Bone marrow (tissue), 2 donors: ENCODE measurements around the gene CD200.
"Not testable (repeated sequence)": the region's sequence is repeated elsewhere in the genome, so short reads cannot be mapped to it uniquely, and the experiment has no call there.

Source experiments
- DNase-seq, 2 donors: peaks; one replicate each; lab custom pipeline; 2025; lab: John Stamatoyannopoulos, UW

CD200 gene

GRCh38 chr3:112388972-112389371, 56.0 kb downstream of the CD200 start:
- no peak for DNase-seq

GRCh38 chr3:112389961-112390360, 57.0 kb downstream of the CD200 start:
- no peak for DNase-seq

- DNase-seq = peak in 1 of 2 donors; percentile 70
These were observed 58.1 kb downstream of the CD200 start for GRCh38 chr3:112390783-112391641.

- DNase-seq = peak in 1 of 2 donors; percentile 86
These were observed 58.7 kb downstream of the CD200 start for GRCh38 chr3:112391648-112392047.

GRCh38 chr3:112392393-112393359, 59.7 kb downstream of the CD200 start:
- no peak for DNase-seq

- DNase-seq = no peak
These were observed 60.4 kb downstream of the CD200 start for GRCh38 chr3:112393360-112393728.

- no peak for DNase-seq
These were observed 61.2 kb downstream of the CD200 start for GRCh38 chr3:112394003-112394640.

- DNase-seq = peak in 1 of 2 donors; percentile 96
These were observed 62.4 kb downstream of the CD200 start for GRCh38 chr3:112395181-112395895.

GRCh38 chr3:112395896-112396290, 62.9 kb downstream of the CD200 start:
- DNase-seq = no peak

GRCh38 chr3:112397556-112397955, 64.6 kb downstream of the CD200 start:
- peak in 1 of 2 donors; percentile 27 for DNase-seq

GRCh38 chr3:112399064-112399463, 66.1 kb downstream of the CD200 start:
- DNase-seq = no peak

- not testable (repeated sequence) for DNase-seq
These were observed 66.6 kb downstream of the CD200 start for GRCh38 chr3:112399554-112399953.

- not testable (repeated sequence) for DNase-seq
These were observed 67.4 kb downstream of the CD200 start for GRCh38 chr3:112400317-112400716.

- no peak for DNase-seq
These were observed 68.7 kb downstream of the CD200 start for GRCh38 chr3:112401617-112402016.

GRCh38 chr3:112403103-112403502, 70.1 kb downstream of the CD200 start:
- DNase-seq = no peak

- DNase-seq = not testable (repeated sequence)
These were observed 72.1 kb downstream of the CD200 start for GRCh38 chr3:112404924-112405549.

- peak in 1 of 2 donors; percentile 32 for DNase-seq
These were observed 72.9 kb downstream of the CD200 start for GRCh38 chr3:112405845-112406244.

- no peak for DNase-seq
These were observed 74.4 kb downstream of the CD200 start for GRCh38 chr3:112407214-112407887.

GRCh38 chr3:112407888-112408702, 75.1 kb downstream of the CD200 start:
- no peak for DNase-seq

GRCh38 chr3:112409041-112409440, 76.1 kb downstream of the CD200 start:
- no peak for DNase-seq
